A549 (cell line): ENCODE data around the gene POLD4.

Source experiments
- JUNB ChIP-seq: fragments of >200 bp; sonication (Bioruptor Twin); formaldehyde crosslinking; IDR thresholded peaks from 2 replicates; pipeline ENCODE4 v1.6.1; 2016
- MAZ ChIP-seq: fragments of 150-350 bp; IDR thresholded peaks from 2 replicates; pipeline ENCODE4 v1.6.1; 2014; ENCODE audit warnings: antibody characterized with exemption, low read depth, low read length, borderline replicate concordance
- MYC ChIP-seq: IDR thresholded peaks from 2 replicates; pipeline ENCODE4 v1.6.1; 2012; ENCODE audit warnings: mild to moderate bottlenecking, inconsistent platforms, low read length, improper control_type of control experiment, borderline replicate concordance
- POLR2A ChIP-seq: IDR thresholded peaks from 2 replicates; pipeline ENCODE4 v1.6.1; 2012; ENCODE audit warnings: mild to moderate bottlenecking, low read length
- RFX5 ChIP-seq: fragments of 450-650 bp; IDR thresholded peaks from 2 replicates; pipeline ENCODE4 v1.7.1; 2014; ENCODE audit warnings: antibody characterized with exemption, mild to moderate bottlenecking, moderate library complexity
- ZNF302 ChIP-seq: fragments of 250-450 bp; sonication (Bioruptor Pico); IDR thresholded peaks from 2 replicates; pipeline ENCODE4 v1.9.0; 2021; ENCODE audit warnings: inconsistent platforms, mild to moderate bottlenecking, moderate library complexity
- ZSCAN20 ChIP-seq: fragments of 250-450 bp; sonication (Bioruptor Pico); IDR thresholded peaks from 2 replicates; pipeline ENCODE4 v1.8.0; 2022; ENCODE audit warnings: mild to moderate bottlenecking, moderate library complexity
- TF ChIP-seq, protein P1 (sequence below): fragments of 200-600 bp; sonication (generic); IDR thresholded peaks from 2 replicates; pipeline ENCODE4 v1.6.1; 2016; ENCODE audit warnings: antibody characterized with exemption, mild to moderate bottlenecking, moderate library complexity
- TF ChIP-seq, protein P2 (sequence below): fragments of >200 bp; sonication (Bioruptor Twin); formaldehyde crosslinking; IDR thresholded peaks from 3 replicates; pipeline ENCODE4 v1.5.1; 2016
- TF ChIP-seq, protein P3 (sequence below): IDR thresholded peaks from 2 replicates; pipeline ENCODE4 v1.6.1; 2012
- TF ChIP-seq, protein P4 (sequence below): fragments of 450-650 bp; IDR thresholded peaks from 2 replicates; pipeline ENCODE4 v1.6.1; 2014; ENCODE audit warnings: antibody characterized with exemption

DNA sequence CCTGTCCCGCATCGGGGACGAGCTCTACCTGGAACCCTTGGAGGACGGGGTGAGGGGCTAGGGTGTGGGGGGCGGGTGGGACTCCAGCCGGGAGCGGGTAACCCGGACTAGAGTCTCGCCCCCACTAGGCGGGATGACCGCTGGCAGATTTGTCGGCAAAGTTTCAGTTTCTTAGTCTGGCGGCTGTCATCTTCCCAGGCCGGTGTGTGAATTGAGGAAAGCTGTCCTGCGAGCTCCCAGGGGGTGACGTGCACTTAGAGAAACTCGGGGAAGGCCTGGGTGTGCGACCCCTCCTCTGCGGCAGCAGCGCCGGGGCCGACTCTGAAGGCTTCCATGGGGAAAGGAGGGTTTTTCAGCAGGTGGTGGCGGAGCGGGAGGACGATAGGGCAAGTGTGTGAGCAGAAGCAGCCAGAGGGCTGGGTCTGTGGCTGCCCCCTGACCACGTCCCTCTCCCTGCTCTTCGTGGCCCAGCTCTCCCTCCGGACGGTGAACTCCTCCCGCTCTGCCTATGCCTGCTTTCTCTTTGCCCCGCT lies 38.9 kb upstream of the POLD4 start:
- TF ChIP-seq POLR2A = no peak
- TF ChIP-seq, protein P1, sequence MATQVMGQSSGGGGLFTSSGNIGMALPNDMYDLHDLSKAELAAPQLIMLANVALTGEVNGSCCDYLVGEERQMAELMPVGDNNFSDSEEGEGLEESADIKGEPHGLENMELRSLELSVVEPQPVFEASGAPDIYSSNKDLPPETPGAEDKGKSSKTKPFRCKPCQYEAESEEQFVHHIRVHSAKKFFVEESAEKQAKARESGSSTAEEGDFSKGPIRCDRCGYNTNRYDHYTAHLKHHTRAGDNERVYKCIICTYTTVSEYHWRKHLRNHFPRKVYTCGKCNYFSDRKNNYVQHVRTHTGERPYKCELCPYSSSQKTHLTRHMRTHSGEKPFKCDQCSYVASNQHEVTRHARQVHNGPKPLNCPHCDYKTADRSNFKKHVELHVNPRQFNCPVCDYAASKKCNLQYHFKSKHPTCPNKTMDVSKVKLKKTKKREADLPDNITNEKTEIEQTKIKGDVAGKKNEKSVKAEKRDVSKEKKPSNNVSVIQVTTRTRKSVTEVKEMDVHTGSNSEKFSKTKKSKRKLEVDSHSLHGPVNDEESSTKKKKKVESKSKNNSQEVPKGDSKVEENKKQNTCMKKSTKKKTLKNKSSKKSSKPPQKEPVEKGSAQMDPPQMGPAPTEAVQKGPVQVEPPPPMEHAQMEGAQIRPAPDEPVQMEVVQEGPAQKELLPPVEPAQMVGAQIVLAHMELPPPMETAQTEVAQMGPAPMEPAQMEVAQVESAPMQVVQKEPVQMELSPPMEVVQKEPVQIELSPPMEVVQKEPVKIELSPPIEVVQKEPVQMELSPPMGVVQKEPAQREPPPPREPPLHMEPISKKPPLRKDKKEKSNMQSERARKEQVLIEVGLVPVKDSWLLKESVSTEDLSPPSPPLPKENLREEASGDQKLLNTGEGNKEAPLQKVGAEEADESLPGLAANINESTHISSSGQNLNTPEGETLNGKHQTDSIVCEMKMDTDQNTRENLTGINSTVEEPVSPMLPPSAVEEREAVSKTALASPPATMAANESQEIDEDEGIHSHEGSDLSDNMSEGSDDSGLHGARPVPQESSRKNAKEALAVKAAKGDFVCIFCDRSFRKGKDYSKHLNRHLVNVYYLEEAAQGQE = no peak
- TF ChIP-seq, protein P2, sequence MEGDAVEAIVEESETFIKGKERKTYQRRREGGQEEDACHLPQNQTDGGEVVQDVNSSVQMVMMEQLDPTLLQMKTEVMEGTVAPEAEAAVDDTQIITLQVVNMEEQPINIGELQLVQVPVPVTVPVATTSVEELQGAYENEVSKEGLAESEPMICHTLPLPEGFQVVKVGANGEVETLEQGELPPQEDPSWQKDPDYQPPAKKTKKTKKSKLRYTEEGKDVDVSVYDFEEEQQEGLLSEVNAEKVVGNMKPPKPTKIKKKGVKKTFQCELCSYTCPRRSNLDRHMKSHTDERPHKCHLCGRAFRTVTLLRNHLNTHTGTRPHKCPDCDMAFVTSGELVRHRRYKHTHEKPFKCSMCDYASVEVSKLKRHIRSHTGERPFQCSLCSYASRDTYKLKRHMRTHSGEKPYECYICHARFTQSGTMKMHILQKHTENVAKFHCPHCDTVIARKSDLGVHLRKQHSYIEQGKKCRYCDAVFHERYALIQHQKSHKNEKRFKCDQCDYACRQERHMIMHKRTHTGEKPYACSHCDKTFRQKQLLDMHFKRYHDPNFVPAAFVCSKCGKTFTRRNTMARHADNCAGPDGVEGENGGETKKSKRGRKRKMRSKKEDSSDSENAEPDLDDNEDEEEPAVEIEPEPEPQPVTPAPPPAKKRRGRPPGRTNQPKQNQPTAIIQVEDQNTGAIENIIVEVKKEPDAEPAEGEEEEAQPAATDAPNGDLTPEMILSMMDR = no peak
- no peak for TF ChIP-seq MYC
- TF ChIP-seq, protein P3, sequence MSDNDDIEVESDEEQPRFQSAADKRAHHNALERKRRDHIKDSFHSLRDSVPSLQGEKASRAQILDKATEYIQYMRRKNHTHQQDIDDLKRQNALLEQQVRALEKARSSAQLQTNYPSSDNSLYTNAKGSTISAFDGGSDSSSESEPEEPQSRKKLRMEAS = no peak
- TF ChIP-seq ZNF302 (CRISPR knock-in tag) = no peak
- no peak for TF ChIP-seq MAZ
- TF ChIP-seq JUNB = no peak
- TF ChIP-seq, protein P4, sequence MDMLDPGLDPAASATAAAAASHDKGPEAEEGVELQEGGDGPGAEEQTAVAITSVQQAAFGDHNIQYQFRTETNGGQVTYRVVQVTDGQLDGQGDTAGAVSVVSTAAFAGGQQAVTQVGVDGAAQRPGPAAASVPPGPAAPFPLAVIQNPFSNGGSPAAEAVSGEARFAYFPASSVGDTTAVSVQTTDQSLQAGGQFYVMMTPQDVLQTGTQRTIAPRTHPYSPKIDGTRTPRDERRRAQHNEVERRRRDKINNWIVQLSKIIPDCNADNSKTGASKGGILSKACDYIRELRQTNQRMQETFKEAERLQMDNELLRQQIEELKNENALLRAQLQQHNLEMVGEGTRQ = no peak
- TF ChIP-seq RFX5 = no peak
- no peak for TF ChIP-seq ZSCAN20 (CRISPR knock-in tag)
